GM12878 (cell line): ENCODE measurements around the gene SNRK. TPM values are rescaled to one million over a fixed set of nuclear protein-coding genes. Genes with fewer than 3 reads are reported as not detected.

Experiments used
- ATF7 ChIP-seq: fragments of 450-650 bp; IDR thresholded peaks from 2 replicates; pipeline ENCODE4 v1.6.1; 2016; ENCODE audit warnings: low read depth, mild to moderate bottlenecking
- BACH1 ChIP-seq: fragments of 450-650 bp; IDR thresholded peaks from 2 replicates; pipeline ENCODE4 v1.6.1; 2017; ENCODE audit warnings: mild to moderate bottlenecking, borderline replicate concordance
- CBFB ChIP-seq: IDR thresholded peaks from 2 replicates; pipeline ENCODE4 v1.6.1; 2016; ENCODE audit warnings: antibody characterized with exemption, low read depth
- FOS ChIP-seq: IDR thresholded peaks from 3 replicates; pipeline ENCODE4 v1.6.1; 2011; ENCODE audit warnings: borderline replicate concordance; ENCODE audit not compliant: insufficient read length; ENCODE audit errors: extremely low read depth
- HDAC2 ChIP-seq: fragments of 200-600 bp; sonication (generic); IDR thresholded peaks from 2 replicates; pipeline ENCODE4 v1.6.1; 2017
- HSF1 ChIP-seq: fragments of 150-350 bp; IDR thresholded peaks from 2 replicates; pipeline ENCODE4 v1.6.1; 2014; ENCODE audit warnings: mild to moderate bottlenecking, low read depth, low read length
- JUND ChIP-seq: IDR thresholded peaks from 2 replicates; pipeline ENCODE4 v1.6.1; 2012; ENCODE audit warnings: low read depth, mild to moderate bottlenecking, low read length, improper control_type of control experiment, moderate library complexity
- MAX ChIP-seq: IDR thresholded peaks from 2 replicates; pipeline ENCODE4 v1.6.1; 2012; ENCODE audit warnings: low read depth, low read length, improper control_type of control experiment
- NKRF ChIP-seq: fragments of 450-650 bp; conservative IDR thresholded peaks from 2 replicates; pipeline ENCODE4 v1.6.1; 2017; ENCODE audit warnings: mild to moderate bottlenecking, moderate library complexity
- NR2C1 ChIP-seq: fragments of 450-650 bp; IDR thresholded peaks from 2 replicates; pipeline ENCODE4 v1.6.1; 2017; ENCODE audit warnings: antibody characterized with exemption, mild to moderate bottlenecking, moderate library complexity
- PAX5 ChIP-seq: IDR thresholded peaks from 2 replicates; pipeline ENCODE4 v1.6.1; 2011; ENCODE audit warnings: low read depth, low read length, borderline replicate concordance
- POLR2A ChIP-seq: IDR thresholded peaks from 2 replicates; pipeline ENCODE4 v1.6.1; 2011; ENCODE audit warnings: low read depth, mild to moderate bottlenecking, low read length
- SKIL ChIP-seq: fragments of 450-650 bp; IDR thresholded peaks from 2 replicates; pipeline ENCODE4 v1.6.1; 2017; ENCODE audit warnings: mild to moderate bottlenecking, low read depth, inconsistent platforms; ENCODE audit not compliant: poor library complexity, severe bottlenecking
- SUPT20H ChIP-seq: IDR thresholded peaks from 2 replicates; pipeline ENCODE4 v1.6.1; 2011; ENCODE audit warnings: low read depth, mild to moderate bottlenecking, low read length, moderate library complexity, borderline replicate concordance; ENCODE audit not compliant: control insufficient read depth
- TARDBP ChIP-seq: IDR thresholded peaks from 2 replicates; pipeline ENCODE4 v1.6.1; 2016; ENCODE audit warnings: borderline replicate concordance
- TCF12 ChIP-seq: IDR thresholded peaks from 2 replicates; pipeline ENCODE4 v1.6.1; 2011; ENCODE audit warnings: low read depth, mild to moderate bottlenecking, low read length
- TCF3 ChIP-seq: IDR thresholded peaks from 2 replicates; pipeline ENCODE4 v1.6.1; 2012; ENCODE audit warnings: low read depth, mild to moderate bottlenecking, low read length, borderline replicate concordance; ENCODE audit not compliant: insufficient read depth
- YY1 ChIP-seq: IDR thresholded peaks from 2 replicates; pipeline ENCODE4 v1.6.1; 2011; ENCODE audit warnings: low read depth, mild to moderate bottlenecking, low read length
- ZNF384 ChIP-seq: IDR thresholded peaks from 2 replicates; pipeline ENCODE4 v1.6.1; 2012; ENCODE audit warnings: low read depth, mild to moderate bottlenecking, low read length, improper control_type of control experiment, borderline replicate concordance
- ZNF622 ChIP-seq: fragments of 450-650 bp; IDR thresholded peaks from 2 replicates; pipeline ENCODE4 v1.6.1; 2017; ENCODE audit warnings: mild to moderate bottlenecking, inconsistent platforms
- ZNF687 ChIP-seq: fragments of 450-650 bp; IDR thresholded peaks from 2 replicates; pipeline ENCODE4 v1.6.1; 2017; ENCODE audit warnings: mild to moderate bottlenecking, moderate library complexity
- polyA plus RNA-seq, 11 experiments: library from polyadenylated mRNA; depleted of rRNA in 4 of 11; unstranded in 6 of 11; stranded (reverse) in 5 of 11; fragments of >200 nt; fragmentation: Nextera tagmentation in 4 of 11; fragmentation: Illumina TruSeq in 1 of 11; extraction: Ambion mirVana in 4 of 11; extraction: Trizol in 1 of 11; gene quantifications; 1 replicate in 1 of 11; 2 replicates in 10 of 11; pipeline versions ENCODE4 v1.2.1 to v1.2.3, GENCODE V29; 2011 to 2016; ENCODE audit warnings: inconsistent platforms in 2 of 11, missing spikeins in 2 of 11, low read depth in 1 of 11
- total RNA-seq, 4 experiments: library from RNA; depleted of rRNA in 3 of 4; stranded (reverse); fragments of >200 nt in 3 of 4; fragmentation: Illumina TruSeq in 1 of 4; extraction: Trizol in 1 of 4; gene quantifications; 2 replicates each; pipeline versions ENCODE4 v1.2.1 to v1.2.3, GENCODE V29; 2013 to 2021

SNRK gene
- total and polyA plus RNA-seq, 10 of the 15 experiments (the other 5 are each of a cell fraction or from before 2014, with no cell fraction given): 1.6 to 12.1 (median 7.6) TPM

- TF ChIP-seq SKIL: no peak
- peak; percentile 82 for TF ChIP-seq BACH1
- TF ChIP-seq SUPT20H: no peak
- no peak for TF ChIP-seq ZNF384
- peak; percentile 68 for TF ChIP-seq POLR2A
- no peak for TF ChIP-seq PAX5
- no peak for TF ChIP-seq FOS
- TF ChIP-seq NKRF: peak; percentile 72; the same call in 1 of the 2 replicates
- TF ChIP-seq MAX: no peak
- no peak for TF ChIP-seq HSF1
- TF ChIP-seq TARDBP: no peak
- no peak for TF ChIP-seq JUND
- TF ChIP-seq ZNF687: peak; percentile 71
- TF ChIP-seq HDAC2: no peak
- TF ChIP-seq NR2C1: peak; percentile 34; the same call in 1 of the 2 replicates
- TF ChIP-seq TCF3: 0 out of 2 replicates have a peak, but pooled peaks have one; percentile 59
- TF ChIP-seq YY1: no peak
- TF ChIP-seq TCF12: no peak
- TF ChIP-seq ATF7: no peak
- no peak for TF ChIP-seq ZNF622
- no peak for TF ChIP-seq CBFB
Measured at GRCh38 chr3:43286115-43286840, at the start of gene SNRK (continued).
